HepG2 (cell line): ENCODE results near the gene PAX7. TPM values are rescaled to one million over a fixed set of nuclear protein-coding genes. Genes with fewer than 3 reads are reported as not detected.

Source experiments
- CEBPG ChIP-seq: IDR thresholded peaks from 2 replicates; pipeline ENCODE4 v1.6.1; 2016
- CTCF ChIP-seq: sonication (generic); formaldehyde crosslinking; IDR thresholded peaks from 2 replicates; pipeline ENCODE4 v1.5.0; 2020; ENCODE audit warnings: mild to moderate bottlenecking, missing genetic modification reagents, moderate library complexity
- E2F5 ChIP-seq: sonication (generic); formaldehyde crosslinking; conservative IDR thresholded peaks from 2 replicates; pipeline ENCODE4 v1.4.0; 2020; ENCODE audit warnings: missing genetic modification reagents
- EP300 ChIP-seq, 3 experiments: sonication (generic) in 1 of 3; formaldehyde crosslinking in 1 of 3; IDR thresholded peaks; 2 replicates each; pipeline versions ENCODE4 v1.5.1 to v1.6.1; 2011 to 2020; ENCODE audit warnings: low read depth in 2 of 3, low read length in 2 of 3, borderline replicate concordance in 1 of 3, improper control_type of control experiment in 1 of 3, mild to moderate bottlenecking in 1 of 3, missing genetic modification reagents in 1 of 3, moderate library complexity in 1 of 3
- HNRNPK ChIP-seq: fragments of 200-400 bp; formaldehyde crosslinking; IDR thresholded peaks from 2 replicates; pipeline ENCODE4 v1.6.1; 2018; ENCODE audit warnings: low read length, low read depth, moderate library complexity, mild to moderate bottlenecking; ENCODE audit not compliant: poor library complexity, severe bottlenecking
- KDM2A ChIP-seq: sonication (generic); formaldehyde crosslinking; IDR thresholded peaks from 2 replicates; pipeline ENCODE4 v1.4.0; 2020; ENCODE audit warnings: low read depth, missing genetic modification reagents, borderline replicate concordance
- KLF9 ChIP-seq: IDR thresholded peaks from 2 replicates; pipeline ENCODE4 v1.6.1; 2016; ENCODE audit warnings: low read depth
- MAX ChIP-seq: IDR thresholded peaks from 2 replicates; pipeline ENCODE4 v1.6.1; 2012; ENCODE audit warnings: inconsistent platforms
- MIER3 ChIP-seq: IDR thresholded peaks from 2 replicates; pipeline ENCODE4 v1.6.1; 2016; ENCODE audit warnings: missing compliant biosample characterization, borderline replicate concordance
- MNT ChIP-seq: fragments of 450-650 bp; IDR thresholded peaks from 2 replicates; pipeline ENCODE4 v1.6.1; 2016
- MXI1 ChIP-seq: IDR thresholded peaks from 3 replicates; pipeline ENCODE4 v1.6.1; 2012; ENCODE audit warnings: low read depth, low read length, inconsistent platforms, borderline replicate concordance
- NR1H2 ChIP-seq: sonication (generic); formaldehyde crosslinking; IDR thresholded peaks from 2 replicates; pipeline ENCODE4 v1.8.1; 2022; ENCODE audit warnings: low read depth, missing genetic modification reagents, borderline replicate concordance
- RBAK ChIP-seq: sonication (generic); formaldehyde crosslinking; IDR thresholded peaks from 2 replicates; pipeline ENCODE4 v1.5.1; 2020; ENCODE audit warnings: mild to moderate bottlenecking, missing genetic modification reagents
- SALL1 ChIP-seq: sonication (generic); formaldehyde crosslinking; IDR thresholded peaks from 2 replicates; pipeline ENCODE4 v1.8.0; 2022; ENCODE audit warnings: mild to moderate bottlenecking, missing genetic modification reagents
- SCMH1 ChIP-seq: sonication (generic); formaldehyde crosslinking; IDR thresholded peaks from 2 replicates; pipeline ENCODE4 v1.9.0; 2021; ENCODE audit warnings: missing genetic modification reagents, mild to moderate bottlenecking, borderline replicate concordance
- SIX1 ChIP-seq: sonication (generic); formaldehyde crosslinking; IDR thresholded peaks from 2 replicates; pipeline ENCODE4 v1.4.0; 2020; ENCODE audit warnings: missing genetic modification reagents, borderline replicate concordance
- STAG1 ChIP-seq: sonication (generic); formaldehyde crosslinking; IDR thresholded peaks from 2 replicates; pipeline ENCODE4 v1.4.0; 2020; ENCODE audit warnings: missing genetic modification reagents
- ZFP36L2 ChIP-seq: sonication (generic); formaldehyde crosslinking; IDR thresholded peaks from 2 replicates; pipeline ENCODE4 v1.4.0; 2020; ENCODE audit warnings: missing genetic modification reagents
- ZFY ChIP-seq: sonication (generic); formaldehyde crosslinking; IDR thresholded peaks from 2 replicates; pipeline ENCODE4 v1.4.0; 2020; ENCODE audit warnings: missing genetic modification reagents
- ZNF20 ChIP-seq: sonication (generic); formaldehyde crosslinking; IDR thresholded peaks from 2 replicates; pipeline ENCODE4 v1.4.0; 2020; ENCODE audit warnings: mild to moderate bottlenecking, moderate library complexity, missing genetic modification reagents
- ZNF430 ChIP-seq: sonication (generic); formaldehyde crosslinking; IDR thresholded peaks from 2 replicates; pipeline ENCODE4 v1.9.0; 2021; ENCODE audit warnings: mild to moderate bottlenecking, missing genetic modification reagents
- ZNF713 ChIP-seq: sonication (generic); formaldehyde crosslinking; IDR thresholded peaks from 2 replicates; pipeline ENCODE4 v1.4.0; 2020; ENCODE audit warnings: mild to moderate bottlenecking, missing genetic modification reagents
- ZNF766 ChIP-seq: sonication (generic); formaldehyde crosslinking; IDR thresholded peaks from 2 replicates; pipeline ENCODE4 v1.5.0; 2020; ENCODE audit warnings: missing genetic modification reagents, borderline replicate concordance
- ZNF883 ChIP-seq: sonication (generic); formaldehyde crosslinking; IDR thresholded peaks from 2 replicates; pipeline ENCODE4 v1.5.1; 2020; ENCODE audit warnings: mild to moderate bottlenecking, missing genetic modification reagents; ENCODE audit errors: not compliant biosample characterization
- polyA plus RNA-seq, 8 experiments: library from polyadenylated mRNA; depleted of rRNA in 3 of 8; stranded (reverse) in 7 of 8; unstranded in 1 of 8; fragments of >200 nt; fragmentation: Illumina TruSeq in 4 of 8; extraction: Trizol in 4 of 8; gene quantifications; 2 replicates each; pipeline versions ENCODE4 v1.2.1 to v1.2.3, GENCODE V29; 2011 to 2016; ENCODE audit warnings: low read depth in 4 of 8, missing spikeins in 1 of 8, mixed read lengths in 1 of 8; ENCODE audit not compliant: insufficient read depth in 1 of 8
- total RNA-seq, 5 experiments: library from RNA; depleted of rRNA; stranded (reverse); fragments of >200 nt; fragmentation: Illumina TruSeq; extraction: Trizol; gene quantifications; 2 replicates each; pipeline ENCODE4 v1.2.3, GENCODE V29; 2016; ENCODE audit warnings: low read depth in 1 of 5

Gene PAX7
- total and polyA plus RNA-seq, 2 of the 13 experiments (the other 11 are each of a cell fraction or from before 2014, with no cell fraction given) = not detected

- TF ChIP-seq ZNF713 (no peak), SIX1 (CRISPR knock-in tag) (no peak), KDM2A (CRISPR knock-in tag) (peak; percentile 60; the same call in 1 of the 2 replicates), KLF9 (CRISPR knock-in tag) (no peak), E2F5 (CRISPR knock-in tag) (no peak), RBAK (CRISPR knock-in tag) (no peak), ZFY (CRISPR knock-in tag) (no peak), MXI1 (no peak), MIER3 (no peak), ZNF20 (CRISPR knock-in tag) (no peak), ZFP36L2 (CRISPR knock-in tag) (no peak), EP300 (IDR thresholded peaks at IDR 0.05; ENCODE audit: low read depth in 2 of 2, low read length in 2 of 2) (no peak), EP300 (CRISPR knock-in tag; IDR thresholded peaks at IDR 0.05; ENCODE audit: borderline replicate concordance) (no peak), SALL1 (peak; percentile 40; the same call in 1 of the 2 replicates), CTCF (CRISPR knock-in tag) (peak; percentile 98), CEBPG (CRISPR knock-in tag) (peak; percentile 42; the same call in 1 of the 2 replicates), ZNF883 (CRISPR knock-in tag) (no peak), NR1H2 (CRISPR knock-in tag) (no peak), STAG1 (CRISPR knock-in tag) (peak; percentile 97), HNRNPK (no peak), ZNF430 (CRISPR knock-in tag) (no peak), MAX (no peak; the same call in 1 of the 2 replicates), ZNF766 (CRISPR knock-in tag) (peak; percentile 33; the same call in 1 of the 2 replicates), SCMH1 (CRISPR knock-in tag) (no peak), MNT (no peak)
Measured at GRCh38 chr1:18597160-18598042, 33.2 kb upstream of the PAX7 start (continued).
